Measurements from ENCODE around the gene IGBP1. TPM values are rescaled to one million over a fixed set of nuclear protein-coding genes. Genes with fewer than 3 reads are reported as not detected.
"Not testable (repeated sequence)": the region's sequence is repeated elsewhere in the genome, so short reads cannot be mapped to it uniquely, and the experiment has no call there.

IGBP1 gene
- total RNA-seq, 1 donor from 2014 or later: 44.0 TPM

DNA sequence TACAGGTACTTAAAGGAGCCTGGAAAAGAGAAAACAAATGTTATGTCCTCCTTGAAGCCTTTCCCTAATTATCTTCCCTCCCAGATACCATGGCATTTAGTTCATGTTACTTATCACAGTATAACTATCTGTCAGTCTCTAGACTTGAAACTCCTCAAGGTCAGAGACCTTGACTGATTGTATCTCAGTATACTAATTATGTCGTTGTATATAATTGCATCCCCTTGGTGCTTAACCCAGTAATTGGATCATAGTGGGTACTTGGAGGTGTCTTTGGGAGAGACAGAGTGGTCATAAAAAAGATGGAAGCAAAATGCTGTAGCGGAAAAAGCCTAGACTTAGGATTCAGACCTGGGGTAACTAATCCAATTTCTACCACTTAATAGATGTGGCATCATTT is 8.1 kb downstream of the IGBP1 start:
- DNase-seq (ENCODE audit: low spot score) (no peak), ATAC-seq (no peak)
- intact Hi-C loops (cut with DNase I): no loop called here

DNA sequence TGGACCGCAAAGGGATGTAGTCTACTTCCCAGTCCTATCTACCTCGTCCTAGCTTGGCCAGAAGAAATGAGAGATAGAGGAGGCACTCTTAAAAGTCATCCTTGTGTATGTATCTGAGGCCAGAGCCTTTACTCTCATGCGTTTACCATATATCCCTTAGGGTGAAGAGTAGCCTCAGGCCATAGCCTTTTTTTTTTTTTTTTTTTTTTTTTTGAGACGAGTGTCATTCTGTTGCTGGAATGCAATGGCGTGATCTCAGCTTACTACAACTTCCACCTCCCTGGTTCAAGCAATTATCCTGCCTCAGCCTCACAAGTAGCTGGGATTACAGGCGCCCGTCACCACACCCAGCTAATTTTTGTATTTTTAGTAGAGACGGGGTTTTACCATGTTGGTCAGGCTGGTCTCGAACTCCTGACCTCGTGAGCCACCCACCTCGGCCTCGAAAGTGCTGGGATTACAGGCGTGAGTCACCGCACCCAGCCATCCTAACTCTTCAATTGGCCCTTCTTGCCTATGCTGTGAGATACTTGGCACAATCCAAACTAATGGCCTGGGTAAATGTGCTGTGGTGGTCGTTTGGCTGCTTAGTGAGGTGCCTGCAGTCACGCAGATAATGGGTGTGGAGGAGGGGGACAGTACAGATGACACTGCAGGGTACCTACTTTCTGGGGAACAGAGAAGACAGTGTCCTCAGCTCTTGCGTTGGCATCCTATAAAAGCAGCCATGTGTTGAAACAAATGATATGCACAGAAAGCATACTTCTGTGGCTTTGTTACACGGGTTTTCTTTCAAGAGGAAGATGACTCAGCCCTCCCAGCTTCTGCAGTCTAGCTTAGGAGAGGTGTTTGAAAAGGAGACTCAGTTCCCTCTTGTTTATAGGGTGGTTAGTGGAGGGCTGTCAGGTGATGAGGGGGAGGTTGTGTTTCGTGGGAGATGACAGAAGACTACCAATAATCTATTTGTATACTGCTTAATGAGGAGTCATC is 33.6 kb downstream of the IGBP1 start:
- ATAC-seq (no peak), DNase-seq (ENCODE audit: low spot score) (no peak)
- intact Hi-C loops (cut with DNase I): no loop called here

DNA sequence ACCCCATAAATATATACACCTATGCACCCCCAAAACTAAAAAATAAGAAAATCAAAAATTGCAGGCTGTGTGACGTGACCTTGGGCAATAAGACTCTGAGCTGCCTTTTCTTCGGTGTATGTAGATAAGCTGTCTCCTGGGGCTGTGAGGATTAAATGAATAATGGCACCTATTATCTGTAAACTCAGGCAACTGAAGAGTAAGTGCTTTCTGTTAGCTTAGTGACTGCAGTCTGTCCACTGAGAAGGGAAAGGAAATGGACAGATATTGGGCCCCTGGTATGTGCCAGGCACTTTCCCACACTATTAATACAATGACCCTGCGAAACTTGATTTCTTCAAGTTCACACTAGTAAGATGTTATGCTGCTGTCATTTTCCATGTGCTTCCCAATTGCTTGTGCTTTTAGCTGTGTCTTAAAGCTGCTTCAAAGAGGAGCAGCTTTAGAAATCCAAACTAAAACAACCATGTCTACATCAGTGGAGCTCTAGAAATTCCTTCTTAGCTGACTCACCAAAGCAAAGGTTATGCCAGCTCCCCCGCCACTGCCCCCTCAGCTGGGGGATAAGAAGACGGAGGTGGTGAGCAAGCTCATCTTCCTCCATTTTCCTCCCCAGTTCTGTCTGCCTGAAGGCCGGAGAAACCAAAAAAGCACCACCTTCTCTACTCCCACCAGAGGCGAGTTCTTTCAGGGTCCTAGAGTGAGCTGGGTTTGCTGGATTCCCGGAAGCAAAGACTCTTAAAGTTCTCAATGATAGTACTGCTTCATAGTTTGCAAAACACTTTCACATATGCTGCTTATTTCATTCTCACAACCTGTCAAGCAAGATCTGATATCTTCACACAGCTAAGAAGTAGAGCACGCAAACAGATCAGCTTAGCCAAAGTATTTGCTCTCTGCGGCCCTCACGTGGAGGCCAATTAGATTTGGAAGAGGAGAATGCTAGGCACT is 35.3 kb downstream of the IGBP1 start:
- intact Hi-C loops (cut with DNase I): no loop called here
- peak; percentile 58 for ATAC-seq
- DNase-seq (ENCODE audit: low spot score): no peak

DNA sequence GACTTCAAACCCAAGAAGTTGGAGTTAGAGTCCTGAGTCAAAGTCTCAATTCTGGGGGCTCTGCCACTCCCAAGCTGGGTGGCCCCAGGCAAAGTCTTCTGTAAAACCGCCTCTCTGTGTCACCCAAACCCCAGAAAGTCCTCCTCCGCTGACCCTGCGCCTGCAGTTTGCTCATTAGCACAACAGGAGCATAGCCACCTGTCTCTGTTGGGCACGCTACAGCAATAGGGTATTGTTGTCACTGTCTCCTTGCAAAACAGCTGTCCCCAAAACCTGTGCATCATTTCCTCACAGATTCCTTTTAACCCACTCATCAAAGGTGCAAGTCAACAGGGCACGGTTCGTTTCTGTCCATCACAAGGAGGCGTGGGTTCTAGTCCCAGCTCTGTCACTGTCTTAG is 36.0 kb downstream of the IGBP1 start:
- intact Hi-C loops (cut with DNase I): no loop called here
- DNase-seq (ENCODE audit: low spot score) (no peak), ATAC-seq (no peak)

DNA sequence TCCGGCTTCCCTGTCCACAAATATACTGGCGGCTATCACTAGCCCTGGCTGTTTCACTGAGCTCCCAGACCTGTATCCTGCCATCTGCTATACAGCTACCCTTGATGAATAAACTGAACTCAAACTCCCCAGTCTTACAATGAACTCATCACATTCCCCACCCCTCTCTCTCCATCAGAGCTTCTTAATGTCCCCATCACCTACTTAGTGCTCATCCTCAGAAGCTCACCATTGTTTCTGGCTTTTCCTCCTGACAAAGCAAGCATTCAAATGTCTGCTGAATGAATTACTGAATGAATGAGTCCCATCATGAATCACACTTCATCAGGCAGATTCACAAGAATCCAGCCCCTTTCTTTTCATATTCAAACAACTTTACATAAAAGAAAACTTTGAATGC is 38.4 kb downstream of the IGBP1 start:
- ATAC-seq: no peak
- intact Hi-C loops (cut with DNase I): no loop called here
- no peak for DNase-seq (ENCODE audit: low spot score)

DNA sequence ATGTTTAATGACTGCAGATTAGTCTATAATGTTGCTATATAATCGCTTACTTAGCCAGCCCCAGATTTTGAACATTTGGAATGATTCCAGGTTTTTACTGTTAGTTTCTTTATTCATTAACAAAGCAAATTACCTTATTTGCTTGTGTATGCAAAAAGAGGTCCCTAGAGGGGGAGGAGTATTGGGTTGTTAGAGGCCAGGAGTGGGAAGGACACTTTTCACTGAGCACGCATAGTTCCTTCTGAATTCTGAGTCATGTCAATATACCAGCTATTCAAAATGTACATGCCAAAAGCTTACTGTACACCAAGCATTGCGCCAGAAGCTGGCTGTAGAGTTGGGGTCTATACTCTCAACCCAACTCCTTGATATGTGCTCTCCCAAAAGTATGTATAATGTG is 39.0 kb downstream of the IGBP1 start:
- no peak for ATAC-seq
- intact Hi-C loops (cut with DNase I): no loop called here
- DNase-seq (ENCODE audit: low spot score): no peak

DNA sequence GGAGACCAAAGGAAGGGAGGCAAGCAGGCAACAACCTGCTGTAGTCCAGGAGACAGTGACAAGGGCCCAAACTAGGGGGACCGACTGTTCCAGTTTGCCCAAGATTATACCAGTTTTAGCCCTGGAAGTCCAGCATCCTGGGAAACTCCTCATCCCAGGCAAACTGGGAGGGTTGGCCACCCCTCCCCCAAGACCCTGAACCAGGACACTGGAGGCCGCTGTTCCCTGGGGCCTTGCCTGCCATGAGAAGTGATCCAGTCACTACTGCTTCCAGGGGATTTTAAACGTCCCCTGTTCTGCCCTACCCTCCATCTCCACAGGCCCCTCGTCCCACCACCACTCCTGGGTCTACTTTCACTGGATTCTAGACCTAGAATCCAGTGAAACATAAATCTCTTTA is 39.7 kb downstream of the IGBP1 start:
- DNase-seq (ENCODE audit: low spot score) (no peak), ATAC-seq (no peak)
- intact Hi-C loops (cut with DNase I): no loop called here

DNA sequence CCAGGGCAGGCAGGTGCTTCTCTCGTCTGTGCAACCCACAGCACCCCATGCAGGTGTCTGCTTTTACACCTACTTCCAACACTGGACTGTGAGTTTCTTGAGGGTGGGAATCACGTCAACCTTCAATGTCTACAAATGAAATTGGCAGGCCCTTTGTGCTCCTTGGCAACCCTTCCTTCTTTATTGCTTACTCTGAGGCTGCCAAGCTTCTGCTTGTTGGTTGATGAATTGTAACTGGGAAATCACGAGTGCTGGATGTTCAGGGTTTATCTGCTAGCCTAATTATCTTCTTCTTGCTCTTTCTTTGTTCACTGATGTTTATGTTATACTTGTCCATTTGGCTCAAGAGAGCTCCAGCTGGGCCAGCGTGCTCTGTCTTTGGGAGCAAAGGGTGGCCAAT is 41.5 kb downstream of the IGBP1 start:
- no peak for ATAC-seq
- intact Hi-C loops (cut with DNase I): no loop called here
- no peak for DNase-seq (ENCODE audit: low spot score)

DNA sequence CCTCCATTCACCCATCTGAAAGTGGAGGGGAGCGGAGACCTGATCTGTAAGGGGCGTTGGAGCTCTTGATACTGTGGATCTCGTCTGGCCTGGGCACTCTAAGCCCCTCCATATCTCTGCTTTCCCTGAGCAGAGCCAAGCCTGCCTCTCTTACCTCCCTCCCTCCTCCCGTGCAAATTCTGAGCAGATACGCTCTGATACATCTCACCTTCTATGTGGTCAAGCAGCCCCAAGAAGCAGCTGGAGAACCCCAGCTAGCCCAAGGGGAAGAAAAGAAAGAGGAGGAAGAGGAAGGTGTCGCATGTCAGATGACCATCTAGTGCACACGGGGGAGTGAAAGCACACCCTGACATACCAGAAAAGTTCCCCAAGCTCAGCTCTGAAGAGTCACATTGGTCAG is 42.1 kb downstream of the IGBP1 start:
- no peak for ATAC-seq
- no peak for DNase-seq (ENCODE audit: low spot score)
- intact Hi-C loops (cut with DNase I): no loop called here

DNA sequence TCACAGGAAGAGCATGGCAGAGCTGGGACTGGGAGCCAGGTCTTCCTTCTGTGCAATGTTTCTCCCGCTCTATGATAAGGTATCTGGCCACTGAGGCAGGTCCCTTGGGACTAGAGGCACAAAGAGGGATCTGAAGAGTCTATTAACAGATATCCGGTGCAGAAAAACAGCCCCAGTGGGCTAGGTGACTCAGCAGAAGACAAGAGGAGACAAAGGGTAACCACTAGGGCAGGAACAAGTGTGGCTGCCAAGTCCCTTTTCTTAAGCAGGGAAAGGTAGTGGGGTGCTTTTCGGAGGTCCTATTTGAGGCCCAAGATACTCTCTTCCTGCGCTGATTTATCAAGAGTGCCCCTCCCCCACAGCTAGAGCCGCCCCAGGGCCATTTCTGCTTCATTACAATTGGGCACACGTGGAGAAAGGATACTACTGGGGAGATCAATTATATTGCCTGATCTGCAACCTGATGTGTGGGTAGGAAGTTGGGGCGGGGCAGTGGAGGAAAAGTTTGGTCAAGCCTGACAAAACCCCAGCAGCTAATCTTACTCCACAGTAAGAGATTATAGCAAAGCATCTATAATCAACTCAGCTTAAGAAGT is 43.8 kb downstream of the IGBP1 start, which contains the start of gene DGAT2L6:
TSS of gene DGAT2L6 (plus strand) at position 546 of the 596 bp plus-strand sequence. CDS start 100 bp downstream, outside the sequence.
- no peak for DNase-seq (ENCODE audit: low spot score)
- intact Hi-C loops (cut with DNase I): no loop called here
- no peak for ATAC-seq

DNA sequence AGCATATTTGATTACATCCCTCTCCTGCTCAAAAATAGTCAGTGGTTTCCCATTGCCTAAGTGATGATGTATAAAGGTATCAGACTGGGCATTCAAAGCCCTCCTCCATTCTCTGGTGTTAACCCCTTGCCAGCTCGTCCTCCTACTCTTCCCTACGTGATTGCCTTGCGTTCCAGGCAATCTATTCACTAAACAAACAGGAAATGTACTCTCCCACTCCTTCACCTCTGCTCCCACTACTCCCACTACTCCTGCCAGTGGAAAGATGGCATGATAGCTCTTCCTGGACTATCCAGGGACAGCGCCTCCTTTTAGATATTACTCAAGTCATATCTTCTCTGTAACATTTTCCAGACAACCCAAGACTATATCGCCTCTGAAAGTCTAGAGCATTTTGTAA is 49.8 kb downstream of the IGBP1 start:
- intact Hi-C loops (cut with DNase I): no loop called here
- no peak for ATAC-seq

DNA sequence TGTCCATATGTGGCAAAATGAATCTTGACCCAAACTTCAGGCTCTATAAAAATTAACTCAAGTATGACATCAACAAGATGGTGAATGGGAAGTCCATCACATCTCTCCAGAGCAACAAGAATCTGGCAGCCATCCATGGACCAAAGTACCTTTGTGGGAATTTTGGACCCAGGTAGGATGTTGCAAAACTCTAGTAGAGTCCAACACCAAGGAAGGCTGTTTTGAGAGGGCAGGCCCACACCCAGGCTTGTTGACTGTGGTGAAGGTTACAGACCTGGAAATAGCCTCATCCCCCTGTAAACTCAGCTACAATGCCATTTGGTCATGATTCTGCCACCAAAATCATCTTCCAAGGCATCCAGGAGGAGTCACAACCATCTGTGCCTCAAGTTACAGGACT is 57.0 kb downstream of the IGBP1 start:
- DNase-seq (ENCODE audit: low spot score): no peak
- ATAC-seq: no peak
- intact Hi-C loops (cut with DNase I): no loop called here

More for the DNA sequence above, 49.8 kb downstream of the IGBP1 start:
- no peak for DNase-seq (ENCODE audit: low spot score)

DNA sequence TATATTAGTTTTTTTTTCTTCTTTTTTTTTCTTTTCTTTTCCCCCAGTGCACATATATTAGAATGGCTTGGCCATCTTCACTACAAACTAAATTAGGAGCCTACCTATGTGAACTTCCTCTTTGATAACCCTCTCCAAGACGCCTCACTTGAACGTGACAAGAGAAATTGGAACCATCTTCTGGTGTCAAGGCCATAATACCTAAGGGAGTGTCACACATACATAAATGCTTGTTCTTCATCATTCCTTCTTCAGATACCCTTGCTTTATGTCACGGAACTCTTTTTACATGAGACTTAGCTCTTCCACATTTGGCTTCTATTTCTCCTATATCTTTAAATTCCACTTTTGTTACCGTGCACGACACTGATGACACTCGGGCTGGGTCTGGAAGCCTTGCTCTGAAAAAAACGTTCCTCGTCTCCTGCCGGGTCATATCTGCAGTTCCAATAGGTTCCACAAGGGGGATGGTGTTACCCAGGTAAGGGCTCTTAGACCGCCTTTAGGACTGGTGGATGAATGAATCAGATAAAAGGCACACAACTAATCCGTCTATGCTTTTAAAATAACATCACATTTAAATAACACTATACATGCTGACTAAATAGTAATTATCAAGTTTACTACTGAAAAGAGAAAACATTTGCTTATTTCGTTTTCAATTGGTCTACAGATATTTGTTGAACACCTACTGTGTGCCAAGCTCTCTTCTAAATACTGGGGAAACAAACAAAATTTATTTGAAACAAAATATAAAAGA is 63.9 kb downstream of the IGBP1 start:
- DNase-seq (ENCODE audit: low spot score) (no peak), ATAC-seq (peak; percentile 44)
- intact Hi-C loops (cut with DNase I): no loop called here

DNA sequence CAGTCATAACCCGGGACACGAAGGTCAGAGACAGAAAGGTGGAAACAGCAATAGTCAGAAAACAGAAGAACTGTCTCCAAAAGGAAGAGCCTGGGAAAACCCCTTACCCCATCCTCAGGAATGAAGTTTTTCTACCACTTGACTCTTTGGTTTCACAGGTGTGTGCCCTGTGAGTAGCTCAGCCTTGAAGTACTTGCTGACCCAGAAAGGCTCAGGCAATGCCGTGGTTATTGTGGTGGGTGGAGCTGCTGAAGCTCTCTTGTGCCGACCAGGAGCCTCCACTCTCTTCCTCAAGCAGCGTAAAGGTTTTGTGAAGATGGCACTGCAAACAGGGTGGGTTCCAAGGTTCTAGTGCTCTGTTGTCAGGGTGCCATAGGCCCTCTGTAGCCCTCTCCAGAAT is 68.5 kb downstream of the IGBP1 start:
- ATAC-seq: no peak
- no peak for DNase-seq (ENCODE audit: low spot score)
- intact Hi-C loops (cut with DNase I): no loop called here

DNA sequence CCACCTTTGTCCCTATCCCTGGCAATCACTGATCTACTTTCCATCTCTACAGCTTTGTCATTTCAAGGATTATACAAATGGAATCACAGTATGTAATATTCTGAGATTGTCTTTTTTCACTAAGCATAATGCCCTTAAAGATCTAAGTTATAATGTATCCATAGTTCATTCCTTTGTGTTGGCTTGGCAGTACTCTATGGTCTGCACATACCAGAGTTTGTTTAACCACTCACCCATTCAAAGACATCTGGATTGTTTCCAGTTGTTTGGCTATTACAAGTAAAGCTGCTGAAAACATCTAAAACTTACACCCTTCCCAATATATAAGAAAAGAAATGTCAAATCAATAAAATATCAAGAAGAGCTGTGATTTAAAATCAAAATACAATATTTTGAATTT is 75.2 kb downstream of the IGBP1 start:
- no peak for ATAC-seq
- intact Hi-C loops (cut with DNase I): no loop called here
- DNase-seq (ENCODE audit: low spot score): no peak

DNA sequence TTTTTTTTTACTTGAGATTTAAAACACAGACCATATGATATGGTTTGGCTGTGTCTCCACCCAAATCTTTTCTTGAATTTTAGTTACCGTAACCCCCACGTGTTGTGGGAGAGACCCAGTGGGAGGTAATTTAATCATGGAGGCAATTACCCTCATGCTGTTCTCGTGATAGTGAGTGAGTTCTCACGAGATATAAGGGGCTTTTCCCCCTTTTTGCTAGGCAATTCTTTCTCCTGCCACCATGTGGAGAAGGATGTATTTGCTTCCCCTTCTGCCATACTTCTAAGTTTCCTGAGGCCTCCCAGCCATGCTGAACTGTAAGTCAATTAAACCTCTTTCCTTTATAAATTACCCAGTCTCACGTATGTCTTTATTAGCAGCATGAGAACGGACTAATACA is 76.3 kb downstream of the IGBP1 start:
- intact Hi-C loops (cut with DNase I); ATAC-seq; DNase-seq (ENCODE audit: low spot score): not testable (repeated sequence)
